ENCODE measurements around the gene HSFX3. TPM values are rescaled to one million over a fixed set of nuclear protein-coding genes. Genes with fewer than 3 reads are reported as not detected.
"Not testable (repeated sequence)": the region's sequence is repeated elsewhere in the genome, so short reads cannot be mapped to it uniquely, and the experiment has no call there.

The HSFX3 gene
- total and polyA plus RNA-seq, 2 experiments from 2014 or later = not detected

GRCh38 chrX:149522916-149523315 lies 26.8 kb downstream of the HSFX3 start (continued):
- TF ChIP-seq, protein P1, sequence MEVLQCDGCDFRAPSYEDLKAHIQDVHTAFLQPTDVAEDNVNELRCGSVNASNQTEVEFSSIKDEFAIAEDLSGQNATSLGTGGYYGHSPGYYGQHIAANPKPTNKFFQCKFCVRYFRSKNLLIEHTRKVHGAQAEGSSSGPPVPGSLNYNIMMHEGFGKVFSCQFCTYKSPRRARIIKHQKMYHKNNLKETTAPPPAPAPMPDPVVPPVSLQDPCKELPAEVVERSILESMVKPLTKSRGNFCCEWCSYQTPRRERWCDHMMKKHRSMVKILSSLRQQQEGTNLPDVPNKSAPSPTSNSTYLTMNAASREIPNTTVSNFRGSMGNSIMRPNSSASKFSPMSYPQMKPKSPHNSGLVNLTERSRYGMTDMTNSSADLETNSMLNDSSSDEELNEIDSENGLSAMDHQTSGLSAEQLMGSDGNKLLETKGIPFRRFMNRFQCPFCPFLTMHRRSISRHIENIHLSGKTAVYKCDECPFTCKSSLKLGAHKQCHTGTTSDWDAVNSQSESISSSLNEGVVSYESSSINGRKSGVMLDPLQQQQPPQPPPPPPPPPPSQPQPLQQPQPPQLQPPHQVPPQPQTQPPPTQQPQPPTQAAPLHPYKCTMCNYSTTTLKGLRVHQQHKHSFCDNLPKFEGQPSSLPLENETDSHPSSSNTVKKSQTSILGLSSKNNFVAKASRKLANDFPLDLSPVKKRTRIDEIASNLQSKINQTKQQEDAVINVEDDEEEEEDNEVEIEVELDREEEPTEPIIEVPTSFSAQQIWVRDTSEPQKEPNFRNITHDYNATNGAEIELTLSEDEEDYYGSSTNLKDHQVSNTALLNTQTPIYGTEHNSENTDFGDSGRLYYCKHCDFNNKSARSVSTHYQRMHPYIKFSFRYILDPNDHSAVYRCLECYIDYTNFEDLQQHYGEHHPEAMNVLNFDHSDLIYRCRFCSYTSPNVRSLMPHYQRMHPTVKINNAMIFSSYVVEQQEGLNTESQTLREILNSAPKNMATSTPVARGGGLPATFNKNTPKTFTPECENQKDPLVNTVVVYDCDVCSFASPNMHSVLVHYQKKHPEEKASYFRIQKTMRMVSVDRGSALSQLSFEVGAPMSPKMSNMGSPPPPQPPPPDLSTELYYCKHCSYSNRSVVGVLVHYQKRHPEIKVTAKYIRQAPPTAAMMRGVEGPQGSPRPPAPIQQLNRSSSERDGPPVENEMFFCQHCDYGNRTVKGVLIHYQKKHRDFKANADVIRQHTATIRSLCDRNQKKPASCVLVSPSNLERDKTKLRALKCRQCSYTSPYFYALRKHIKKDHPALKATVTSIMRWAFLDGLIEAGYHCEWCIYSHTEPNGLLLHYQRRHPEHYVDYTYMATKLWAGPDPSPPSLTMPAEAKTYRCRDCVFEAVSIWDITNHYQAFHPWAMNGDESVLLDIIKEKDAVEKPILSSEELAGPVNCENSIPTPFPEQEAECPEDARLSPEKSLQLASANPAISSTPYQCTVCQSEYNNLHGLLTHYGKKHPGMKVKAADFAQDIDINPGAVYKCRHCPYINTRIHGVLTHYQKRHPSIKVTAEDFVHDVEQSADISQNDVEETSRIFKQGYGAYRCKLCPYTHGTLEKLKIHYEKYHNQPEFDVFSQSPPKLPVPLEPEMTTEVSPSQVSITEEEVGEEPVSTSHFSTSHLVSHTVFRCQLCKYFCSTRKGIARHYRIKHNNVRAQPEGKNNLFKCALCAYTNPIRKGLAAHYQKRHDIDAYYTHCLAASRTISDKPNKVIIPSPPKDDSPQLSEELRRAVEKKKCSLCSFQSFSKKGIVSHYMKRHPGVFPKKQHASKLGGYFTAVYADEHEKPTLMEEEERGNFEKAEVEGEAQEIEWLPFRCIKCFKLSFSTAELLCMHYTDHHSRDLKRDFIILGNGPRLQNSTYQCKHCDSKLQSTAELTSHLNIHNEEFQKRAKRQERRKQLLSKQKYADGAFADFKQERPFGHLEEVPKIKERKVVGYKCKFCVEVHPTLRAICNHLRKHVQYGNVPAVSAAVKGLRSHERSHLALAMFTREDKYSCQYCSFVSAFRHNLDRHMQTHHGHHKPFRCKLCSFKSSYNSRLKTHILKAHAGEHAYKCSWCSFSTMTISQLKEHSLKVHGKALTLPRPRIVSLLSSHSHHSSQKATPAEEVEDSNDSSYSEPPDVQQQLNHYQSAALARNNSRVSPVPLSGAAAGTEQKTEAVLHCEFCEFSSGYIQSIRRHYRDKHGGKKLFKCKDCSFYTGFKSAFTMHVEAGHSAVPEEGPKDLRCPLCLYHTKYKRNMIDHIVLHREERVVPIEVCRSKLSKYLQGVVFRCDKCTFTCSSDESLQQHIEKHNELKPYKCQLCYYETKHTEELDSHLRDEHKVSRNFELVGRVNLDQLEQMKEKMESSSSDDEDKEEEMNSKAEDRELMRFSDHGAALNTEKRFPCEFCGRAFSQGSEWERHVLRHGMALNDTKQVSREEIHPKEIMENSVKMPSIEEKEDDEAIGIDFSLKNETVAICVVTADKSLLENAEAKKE (CRISPR knock-in tag; IDR thresholded peaks at IDR 0.05) = no peak
- no peak for TF ChIP-seq STAT1 (IDR thresholded peaks at IDR 0.05; ENCODE audit: unreplicated experiment)

- DNase-seq (ENCODE audit: low spot score) = no peak
- no peak overlapping the region for H3K27ac Mint-ChIP-seq
Observed at GRCh38 chrX:149521438-149521837, 28.3 kb downstream of the HSFX3 start.

DNA sequence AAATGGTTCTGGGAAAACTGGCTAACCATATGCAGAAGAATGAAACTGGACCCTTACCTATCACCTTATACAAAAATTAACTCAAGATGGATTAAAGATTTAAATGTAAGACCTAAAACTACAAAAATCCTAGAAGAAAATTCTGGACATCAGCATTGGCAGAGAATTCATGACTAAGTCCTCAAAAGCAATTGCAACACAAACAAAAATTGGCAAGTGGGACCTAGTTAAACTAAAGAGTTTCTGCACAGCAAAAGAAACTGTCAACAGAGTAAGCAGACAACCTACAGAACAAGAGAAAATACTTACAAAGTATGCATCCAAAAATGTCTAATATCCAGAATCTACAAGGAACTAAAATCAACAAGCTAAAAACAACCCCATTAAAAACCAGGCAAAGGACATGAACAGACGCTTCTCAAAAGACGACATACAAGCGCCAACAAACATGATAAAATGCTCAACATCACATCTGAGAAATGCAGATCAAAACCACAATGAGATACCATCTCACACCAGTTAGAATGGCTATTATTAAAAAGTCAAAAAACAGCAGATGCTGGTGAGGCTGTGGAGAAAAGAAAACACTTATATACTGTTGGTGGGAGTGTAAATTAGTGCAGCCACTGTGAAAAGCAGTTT lies 29.0 kb downstream of the HSFX3 start:
- not testable (repeated sequence) for H3K36me3 Mint-ChIP-seq (ENCODE audit: low read depth); H3K4me2 ChIP-seq; H3K4me3 Mint-ChIP-seq; H3K4me1 ChIP-seq (ENCODE audit: insufficient read depth); H3K9me2 ChIP-seq (ENCODE audit: insufficient read depth); H3F3A ChIP-seq (replicated peaks; ENCODE audit: low read depth); H3K36me3 ChIP-seq (ENCODE audit: insufficient read depth); H3K27ac ChIP-seq (ENCODE audit: low read depth); H3K27me3 Mint-ChIP-seq (ENCODE audit: insufficient read depth, low read depth, poor library complexity); H3K27ac Mint-ChIP-seq; DNase-seq (ENCODE audit: low spot score); H4K20me1 ChIP-seq (replicated peaks; ENCODE audit: insufficient read depth); H3K4me3 ChIP-seq; H3K27me3 ChIP-seq (ENCODE audit: insufficient read depth); H2AFZ ChIP-seq; ATAC-seq; H3K79me2 ChIP-seq (replicated peaks; ENCODE audit: insufficient read depth); H3K9me3 Mint-ChIP-seq
- H3K4me1 Mint-ChIP-seq = peaks cover 12% of the 10 kb centered on the region; the same call in 2 of the 3 replicates

More at GRCh38 chrX:149521438-149521837, 28.3 kb downstream of the HSFX3 start:
- peaks cover 4% of the 10 kb centered on the region for H3K27me3 Mint-ChIP-seq (ENCODE audit: insufficient read depth, low read depth, poor library complexity)
- Histone ChIP-seq H2AFZ (no peak overlapping the region), H3K36me3 (ENCODE audit: insufficient read depth) (no peaks in the 10 kb centered on the region), H3K4me1 (ENCODE audit: insufficient read depth) (no peaks in the 10 kb centered on the region), H3K4me2 (no peak overlapping the region), H3F3A (replicated peaks; ENCODE audit: low read depth) (no peaks in the 10 kb centered on the region), H3K27ac (ENCODE audit: low read depth) (no peak overlapping the region), H3K27me3 (ENCODE audit: insufficient read depth) (no peaks in the 10 kb centered on the region), H3K9me2 (ENCODE audit: insufficient read depth) (no peaks in the 10 kb centered on the region), H3K4me3 (no peak overlapping the region), H3K79me2 (replicated peaks; ENCODE audit: insufficient read depth) (no peaks in the 10 kb centered on the region), H4K20me1 (replicated peaks; ENCODE audit: insufficient read depth) (no peaks in the 10 kb centered on the region)
- H3K4me1 Mint-ChIP-seq = peaks cover 12% of the 10 kb centered on the region; the same call in 2 of the 3 replicates
- H3K9me3 Mint-ChIP-seq = no peaks in the 10 kb centered on the region
- ATAC-seq = no peak
- no peak overlapping the region for H3K4me3 Mint-ChIP-seq
- no peaks in the 10 kb centered on the region for H3K36me3 Mint-ChIP-seq (ENCODE audit: low read depth)
- no peak for TF ChIP-seq JUNB (IDR thresholded peaks at IDR 0.05; ENCODE audit: unreplicated experiment)
- TF ChIP-seq NANOG (IDR thresholded peaks at IDR 0.05; ENCODE audit: borderline replicate concordance) = no peak
- TF ChIP-seq ZNF114 (CRISPR knock-in tag; IDR thresholded peaks at IDR 0.05) = no peak
- TF ChIP-seq POLR2AphosphoS5 (IDR thresholded peaks at IDR 0.05; ENCODE audit: low read depth) = no peak
